Measurements from ENCODE around the gene PRR5. TPM values are rescaled to one million over a fixed set of nuclear protein-coding genes. Genes with fewer than 3 reads are reported as not detected.

The PRR5 gene
- total and polyA plus RNA-seq, 5 donors from 2014 or later, result 29.2 to 44.4 (median 33.3) TPM

DNA sequence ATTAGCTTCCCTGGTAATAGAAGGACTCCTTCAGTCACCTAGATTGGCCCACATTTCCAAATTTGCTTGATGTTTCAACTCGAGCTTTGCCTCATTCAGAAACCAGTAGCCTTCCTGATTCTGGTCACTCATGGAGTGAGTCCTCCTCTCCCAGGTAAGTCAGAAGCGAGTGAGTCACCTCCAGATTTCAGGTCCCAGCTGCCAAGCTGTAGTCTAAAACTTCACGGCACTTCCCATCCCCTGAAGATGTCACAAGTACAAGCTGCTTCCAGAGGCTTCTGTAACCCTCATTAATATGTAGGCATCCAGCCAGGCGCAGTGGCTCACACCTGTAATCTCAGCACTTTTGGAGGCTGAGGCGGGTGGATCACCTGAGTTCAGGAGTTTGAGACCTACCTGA, 73.9 kb downstream of the PRR5 start:
- H3K27ac ChIP-seq (ENCODE audit: insufficient read depth, low read length, poor library complexity, severe bottlenecking), result no peak overlapping the region
- DNase-seq (no peak), ATAC-seq (ENCODE audit: low read depth in 2 of 2) (no peak)
- Mint-ChIP-seq H3K4me1 (no peaks in the 10 kb centered on the region), H3K36me3 (no peaks in the 10 kb centered on the region), H3K27me3 (peaks cover 5% of the 10 kb centered on the region), H3K27ac (no peak overlapping the region), H3K9me3 (peaks cover 0 to 18% (median 6%) of the 10 kb centered on the region in 7 donors), H3K4me3 (no peak overlapping the region)
- H3K9me3 ChIP-seq (ENCODE audit: control insufficient read depth in 2 of 2, low read length in 2 of 2), result peaks cover 7 to 10% of the 10 kb centered on the region in 2 experiments
- H3K4me3 ChIP-seq (ENCODE audit: low read depth, low read length), result no peak overlapping the region
- H3K36me3 ChIP-seq (ENCODE audit: control insufficient read depth, insufficient read depth, low read length), result no peaks in the 10 kb centered on the region
- H3K27me3 ChIP-seq (ENCODE audit: control insufficient read depth, insufficient read depth, low read length), result no peaks in the 10 kb centered on the region
- H3K4me1 ChIP-seq (ENCODE audit: control insufficient read depth, insufficient read depth, low read length, poor library complexity, severe bottlenecking), result no peaks in the 10 kb centered on the region

GRCh38 chr22:44776605-44777363, 74.8 kb downstream of the PRR5 start:
- H3K36me3 Mint-ChIP-seq, result no peaks in the 10 kb centered on the region
- H3K4me1 Mint-ChIP-seq, result no peaks in the 10 kb centered on the region
- peaks cover 5% of the 10 kb centered on the region for H3K27me3 Mint-ChIP-seq
- Histone ChIP-seq H3K27me3 (ENCODE audit: control insufficient read depth, insufficient read depth, low read length) (no peaks in the 10 kb centered on the region), H3K27ac (ENCODE audit: insufficient read depth, low read length, poor library complexity, severe bottlenecking) (no peak overlapping the region), H3K36me3 (ENCODE audit: control insufficient read depth, insufficient read depth, low read length) (no peaks in the 10 kb centered on the region), H3K4me1 (ENCODE audit: control insufficient read depth, insufficient read depth, low read length, poor library complexity, severe bottlenecking) (no peaks in the 10 kb centered on the region), H3K4me3 (ENCODE audit: low read depth, low read length) (no peak overlapping the region), H3K9me3 (ENCODE audit: control insufficient read depth in 2 of 2, low read length in 2 of 2) (peaks cover 7 to 10% of the 10 kb centered on the region in 2 experiments)
- peaks cover 0 to 18% (median 6%) of the 10 kb centered on the region in 7 donors for H3K9me3 Mint-ChIP-seq
- no peak for DNase-seq
- H3K27ac Mint-ChIP-seq, result no peak overlapping the region
- no peak for ATAC-seq (ENCODE audit: low read depth in 2 of 2)
- H3K4me3 Mint-ChIP-seq, result no peak overlapping the region

GRCh38 chr22:44777364-44777755, 75.4 kb downstream of the PRR5 start:
- H3K27me3 ChIP-seq (ENCODE audit: control insufficient read depth, insufficient read depth, low read length), result no peaks in the 10 kb centered on the region

DNA sequence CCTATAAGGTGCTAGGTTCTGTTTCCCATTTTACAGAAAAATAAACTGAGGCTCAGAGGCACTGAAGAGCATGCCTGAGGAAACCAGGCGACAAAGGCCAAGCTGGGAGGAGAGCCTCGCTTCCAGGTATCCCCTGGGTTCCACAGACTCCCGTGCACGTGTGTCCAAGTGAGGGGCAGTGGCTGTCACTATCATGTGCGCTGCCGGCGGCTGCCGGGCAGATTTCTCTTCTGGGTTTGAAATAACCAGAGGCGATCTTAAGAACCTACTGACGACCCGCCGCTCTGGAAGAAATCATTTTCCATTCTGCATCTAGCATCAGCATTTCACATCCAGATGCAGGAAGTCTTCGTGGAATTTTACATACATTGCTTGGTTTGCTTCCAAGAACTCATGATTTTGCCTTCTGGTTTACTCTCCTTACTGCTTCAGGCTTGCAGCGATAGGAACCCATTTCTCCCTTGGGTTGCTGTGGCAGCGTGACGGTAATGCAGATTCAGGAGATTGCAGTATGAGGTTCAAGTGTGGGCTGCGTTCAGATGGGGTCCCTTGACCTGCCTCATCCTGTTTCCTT, 79.0 kb downstream of the PRR5 start:
- H3K27ac ChIP-seq (ENCODE audit: insufficient read depth, low read length, poor library complexity, severe bottlenecking), result no peak overlapping the region
- H3K4me1 Mint-ChIP-seq, result no peaks in the 10 kb centered on the region
- H3K27me3 ChIP-seq (ENCODE audit: control insufficient read depth, insufficient read depth, low read length), result no peaks in the 10 kb centered on the region
- no peaks in the 10 kb centered on the region for H3K4me1 ChIP-seq (ENCODE audit: control insufficient read depth, insufficient read depth, low read length, poor library complexity, severe bottlenecking)
- peaks cover 7% of the 10 kb centered on the region for H3K27me3 Mint-ChIP-seq
- H3K9me3 ChIP-seq (ENCODE audit: control insufficient read depth in 2 of 2, low read length in 2 of 2), result no peaks in the 10 kb centered on the region
- H3K9me3 Mint-ChIP-seq, result peaks cover 0 to 1% (median 0%) of the 10 kb centered on the region in 7 donors
- ATAC-seq (ENCODE audit: low read depth in 2 of 2) (no peak), DNase-seq (no peak)
- no peaks in the 10 kb centered on the region for H3K36me3 Mint-ChIP-seq
- H3K4me3 ChIP-seq (ENCODE audit: low read depth, low read length), result no peak overlapping the region
- H3K27ac Mint-ChIP-seq, result peak overlapping the region in 1 of 3 donors; percentile 85
- no peaks in the 10 kb centered on the region for H3K36me3 ChIP-seq (ENCODE audit: control insufficient read depth, insufficient read depth, low read length)
- H3K4me3 Mint-ChIP-seq, result no peak overlapping the region

More at GRCh38 chr22:44777364-44777755, 75.4 kb downstream of the PRR5 start:
- Mint-ChIP-seq H3K36me3 (no peaks in the 10 kb centered on the region), H3K9me3 (peaks cover 0 to 18% (median 6%) of the 10 kb centered on the region in 7 donors), H3K27me3 (peaks cover 5% of the 10 kb centered on the region), H3K4me1 (no peaks in the 10 kb centered on the region), H3K27ac (no peak overlapping the region), H3K4me3 (no peak overlapping the region)
- DNase-seq (no peak), ATAC-seq (ENCODE audit: low read depth in 2 of 2) (no peak)
- Histone ChIP-seq H3K36me3 (ENCODE audit: control insufficient read depth, insufficient read depth, low read length) (no peaks in the 10 kb centered on the region), H3K27ac (ENCODE audit: insufficient read depth, low read length, poor library complexity, severe bottlenecking) (no peak overlapping the region), H3K9me3 (ENCODE audit: control insufficient read depth in 2 of 2, low read length in 2 of 2) (peaks cover 7 to 10% of the 10 kb centered on the region in 2 experiments), H3K4me1 (ENCODE audit: control insufficient read depth, insufficient read depth, low read length, poor library complexity, severe bottlenecking) (no peaks in the 10 kb centered on the region), H3K4me3 (ENCODE audit: low read depth, low read length) (no peak overlapping the region)

- no peaks in the 10 kb centered on the region for H3K9me3 ChIP-seq (ENCODE audit: control insufficient read depth in 2 of 2, low read length in 2 of 2)
- H3K36me3 ChIP-seq (ENCODE audit: control insufficient read depth, insufficient read depth, low read length), result no peaks in the 10 kb centered on the region
- Mint-ChIP-seq H3K27me3 (peaks cover 7% of the 10 kb centered on the region), H3K9me3 (peaks cover 0 to 1% (median 0%) of the 10 kb centered on the region in 7 donors), H3K36me3 (no peaks in the 10 kb centered on the region), H3K27ac (no peak overlapping the region), H3K4me1 (no peaks in the 10 kb centered on the region), H3K4me3 (no peak overlapping the region)
- no peak overlapping the region for H3K27ac ChIP-seq (ENCODE audit: insufficient read depth, low read length, poor library complexity, severe bottlenecking)
- no peaks in the 10 kb centered on the region for H3K4me1 ChIP-seq (ENCODE audit: control insufficient read depth, insufficient read depth, low read length, poor library complexity, severe bottlenecking)
- H3K4me3 ChIP-seq (ENCODE audit: low read depth, low read length), result no peak overlapping the region
- H3K27me3 ChIP-seq (ENCODE audit: control insufficient read depth, insufficient read depth, low read length), result no peaks in the 10 kb centered on the region
- DNase-seq (no peak), ATAC-seq (ENCODE audit: low read depth in 2 of 2) (no peak)
These were observed 80.5 kb downstream of the PRR5 start for GRCh38 chr22:44782363-44782963.

- Histone ChIP-seq H3K36me3 (ENCODE audit: control insufficient read depth, insufficient read depth, low read length) (no peaks in the 10 kb centered on the region), H3K4me3 (ENCODE audit: low read depth, low read length) (no peak overlapping the region), H3K27ac (ENCODE audit: insufficient read depth, low read length, poor library complexity, severe bottlenecking) (no peak overlapping the region), H3K27me3 (ENCODE audit: control insufficient read depth, insufficient read depth, low read length) (no peaks in the 10 kb centered on the region), H3K4me1 (ENCODE audit: control insufficient read depth, insufficient read depth, low read length, poor library complexity, severe bottlenecking) (no peaks in the 10 kb centered on the region), H3K9me3 (ENCODE audit: control insufficient read depth in 2 of 2, low read length in 2 of 2) (no peaks in the 10 kb centered on the region)
- H3K36me3 Mint-ChIP-seq, result no peaks in the 10 kb centered on the region
- peaks cover 7% of the 10 kb centered on the region for H3K27me3 Mint-ChIP-seq
- H3K27ac Mint-ChIP-seq, result no peak overlapping the region
- no peaks in the 10 kb centered on the region for H3K4me1 Mint-ChIP-seq
- no peak for ATAC-seq (ENCODE audit: low read depth in 2 of 2)
- H3K4me3 Mint-ChIP-seq, result no peak overlapping the region
- peaks cover 0 to 1% (median 0%) of the 10 kb centered on the region in 7 donors for H3K9me3 Mint-ChIP-seq
- no peak for DNase-seq
These were observed 81.1 kb downstream of the PRR5 start for GRCh38 chr22:44783091-44783490.

- DNase-seq, result no peak
- Mint-ChIP-seq H3K27me3 (peaks cover 7% of the 10 kb centered on the region), H3K4me3 (no peak overlapping the region), H3K27ac (no peak overlapping the region), H3K4me1 (no peaks in the 10 kb centered on the region), H3K9me3 (peaks cover 0 to 1% (median 0%) of the 10 kb centered on the region in 7 donors), H3K36me3 (no peaks in the 10 kb centered on the region)
- Histone ChIP-seq H3K27me3 (ENCODE audit: control insufficient read depth, insufficient read depth, low read length) (no peaks in the 10 kb centered on the region), H3K36me3 (ENCODE audit: control insufficient read depth, insufficient read depth, low read length) (no peaks in the 10 kb centered on the region), H3K9me3 (ENCODE audit: control insufficient read depth in 2 of 2, low read length in 2 of 2) (no peaks in the 10 kb centered on the region), H3K4me3 (ENCODE audit: low read depth, low read length) (no peak overlapping the region), H3K4me1 (ENCODE audit: control insufficient read depth, insufficient read depth, low read length, poor library complexity, severe bottlenecking) (no peaks in the 10 kb centered on the region), H3K27ac (ENCODE audit: insufficient read depth, low read length, poor library complexity, severe bottlenecking) (no peak overlapping the region)
- no peak for ATAC-seq (ENCODE audit: low read depth in 2 of 2)
These were observed 81.6 kb downstream of the PRR5 start for GRCh38 chr22:44783581-44783980.

Data from CD4-positive, CD25-positive, alpha-beta regulatory T cell (primary cell).